Osteoblast (primary cell): ENCODE measurements around the gene NOTCH4. TPM values are rescaled to one million over a fixed set of nuclear protein-coding genes. Genes with fewer than 3 reads are reported as not detected.

ENCODE experiments used
- small RNA-seq: library from RNA; depleted of rRNA; stranded (forward); fragments of <200 nt; gene quantifications from one replicate; pipeline ENCODE3, GENCODE V24; 2012
- total RNA-seq: library from RNA; depleted of rRNA; stranded (reverse); fragments of >200 nt; gene quantifications from 2 replicates; pipeline ENCODE4 v1.2.3, GENCODE V29; 2012

NOTCH4 gene
- total RNA-seq, 1 donor: 1.1 TPM

Small RNA genes within 50 kb of the gene (small RNA-seq; reads per million reads assigned to genes)
- gene AL662884.1 (not detected), gene MIR6833 (not detected)

Other genes with a start within 250 kb of the NOTCH4 start
- gene C4A, start 242.0 kb downstream of the NOTCH4 start, total RNA-seq: 7.2 and 8.3 TPM in 2 replicates
- 4.1 and 6.5 TPM in 2 replicates for gene C4B, start 209.3 kb downstream of the NOTCH4 start, total RNA-seq
- gene CYP21A2, start 185.7 kb downstream of the NOTCH4 start, total RNA-seq: under 0.01 and 0.72 TPM in 2 replicates
- 8.3 and 11.9 TPM in 2 replicates for gene TNXB, start 114.7 kb downstream of the NOTCH4 start, total RNA-seq
- 27.5 and 30.1 TPM in 2 replicates for gene ATF6B, start 95.8 kb downstream of the NOTCH4 start, total RNA-seq
- gene FKBPL, start 93.8 kb downstream of the NOTCH4 start, total RNA-seq: 9.8 and 11.5 TPM in 2 replicates
- under 0.01 TPM in 1 of 2 replicates, not detected in the other for gene PRRT1, start 72.1 kb downstream of the NOTCH4 start, total RNA-seq
- gene PPT2, start 69.9 kb downstream of the NOTCH4 start, total RNA-seq: 6.5 and 8.3 TPM in 2 replicates
- gene EGFL8, start 59.5 kb downstream of the NOTCH4 start, total RNA-seq: 0.29 and 0.36 TPM in 2 replicates
- gene AGPAT1, start 48.0 kb downstream of the NOTCH4 start, total RNA-seq: 17.4 and 19.2 TPM in 2 replicates
- gene RNF5, start 45.7 kb downstream of the NOTCH4 start, total RNA-seq: 25.3 and 32.9 TPM in 2 replicates
- gene AGER, start 39.8 kb downstream of the NOTCH4 start, total RNA-seq: under 0.01 TPM in 2 replicates
- 17.4 and 18.6 TPM in 2 replicates for gene PBX2, start 33.9 kb downstream of the NOTCH4 start, total RNA-seq
- gene GPSM3, start 31.4 kb downstream of the NOTCH4 start, total RNA-seq: 0.88 and 1.1 TPM in 2 replicates
- gene TSBP1, start 147.8 kb upstream of the NOTCH4 start, total RNA-seq: not detected in 2 replicates
- not detected in 2 replicates for gene BTNL2, start 183.1 kb upstream of the NOTCH4 start, total RNA-seq
- gene HLA-DRA, start 215.8 kb upstream of the NOTCH4 start, total RNA-seq: 5.8 and 50.7 TPM in 2 replicates